Hepatocyte (in vitro differentiated cells): ENCODE results near the gene ALG12.

Source experiments
- CTCF ChIP-seq: fragments of 200-600 bp; sonication (generic); IDR thresholded peaks from 2 replicates; pipeline ENCODE4 v1.5.1; 2016; ENCODE audit warnings: antibody characterized with exemption, mild to moderate bottlenecking; ENCODE audit not compliant: poor library complexity
- EZH2 ChIP-seq: fragments of 200-600 bp; sonication (generic); IDR thresholded peaks from 2 replicates; pipeline ENCODE4 v1.6.1; 2016; ENCODE audit warnings: antibody characterized with exemption, mild to moderate bottlenecking, borderline replicate concordance

- TF ChIP-seq CTCF (no peak), EZH2 (no peak)
These were observed 55.8 kb downstream of the ALG12 start for GRCh38 chr22:49862496-49862776.
